HCT116 (cell line): ENCODE measurements around the gene GNB5.

Experiments
- CEBPB ChIP-seq: IDR thresholded peaks from 2 replicates; pipeline ENCODE4 v1.6.1; 2012; ENCODE audit warnings: low read depth
- CTCF ChIP-seq, 3 experiments: fragments of 200-600 bp in 1 of 3; sonication (generic) in 1 of 3; IDR thresholded peaks in 2 of 3; conservative IDR thresholded peaks in 1 of 3; 2 replicates each; pipeline ENCODE4 v1.5.1; 2012 to 2017; ENCODE audit warnings: low read depth in 2 of 3, low read length in 2 of 3, antibody characterized with exemption in 1 of 3, borderline replicate concordance in 1 of 3, control low read depth in 1 of 3, mild to moderate bottlenecking in 1 of 3, mixed read lengths in 1 of 3, mixed run types in 1 of 3, moderate library complexity in 1 of 3; ENCODE audit not compliant: insufficient read depth in 1 of 3
- REST ChIP-seq: IDR thresholded peaks from 2 replicates; pipeline ENCODE4 v1.6.1; 2012; ENCODE audit warnings: low read depth

- TF ChIP-seq CTCF (IDR thresholded peaks at IDR 0.05 in 2 of 3, conservative IDR thresholded peaks at IDR 0.05 in 1 of 3; ENCODE audit: borderline replicate concordance in 1 of 3, insufficient read depth in 1 of 3, low read depth in 2 of 3, low read length in 2 of 3) (no peak), REST (no peak), CEBPB (no peak)
Measured at GRCh38 chr15:52220251-52220650, 29.1 kb upstream of the GNB5 start.
